Hepatocyte (in vitro differentiated cells): Measurements from ENCODE around the gene OLFM2. TPM values are rescaled to one million over a fixed set of nuclear protein-coding genes. Genes with fewer than 3 reads are reported as not detected.

Experiments
- DNase-seq: peaks from one replicate; pipeline ENCODE4 v3.0.0-alpha.2; 2016; ENCODE audit warnings: low spot score
- H2AFZ ChIP-seq: fragments of 200-600 bp; sonication (generic); 2 replicates; pipeline ENCODE4 v1.6.0; 2016; ENCODE audit warnings: antibody characterized with exemption, mild to moderate bottlenecking
- H3K27ac ChIP-seq: fragments of 200-600 bp; sonication (generic); 2 replicates; pipeline ENCODE4 v1.5.1; 2016; ENCODE audit warnings: mild to moderate bottlenecking
- H3K27me3 ChIP-seq: fragments of 200-600 bp; sonication (generic); 2 replicates; pipeline ENCODE4 v1.6.1; 2016
- H3K36me3 ChIP-seq: fragments of 200-600 bp; sonication (generic); replicated peaks from 2 replicates; pipeline ENCODE4 v1.5.1; 2016; ENCODE audit warnings: low read depth; ENCODE audit not compliant: insufficient read depth
- H3K4me1 ChIP-seq: fragments of 200-600 bp; sonication (generic); 2 replicates; pipeline ENCODE4 v1.5.1; 2016; ENCODE audit warnings: mild to moderate bottlenecking, moderate library complexity; ENCODE audit not compliant: insufficient read depth
- H3K4me2 ChIP-seq: fragments of 200-600 bp; sonication (generic); 2 replicates; pipeline ENCODE4 v1.6.0; 2016
- H3K4me3 ChIP-seq: fragments of 200-600 bp; sonication (generic); 2 replicates; pipeline ENCODE4 v1.5.1; 2016; ENCODE audit warnings: mild to moderate bottlenecking
- H3K79me2 ChIP-seq: fragments of 200-600 bp; sonication (generic); 2 replicates; pipeline ENCODE4 v1.6.0; 2017; ENCODE audit warnings: mild to moderate bottlenecking
- H3K9me2 ChIP-seq: fragments of 200-600 bp; sonication (generic); replicated peaks from 2 replicates; pipeline ENCODE4 v1.6.0; 2017; ENCODE audit warnings: mild to moderate bottlenecking; ENCODE audit not compliant: insufficient read depth
- H3K9me3 ChIP-seq: fragments of 200-600 bp; sonication (generic); 2 replicates; pipeline ENCODE4 v1.5.1; 2016; ENCODE audit warnings: low read depth, mild to moderate bottlenecking
- H4K20me1 ChIP-seq: fragments of 200-600 bp; sonication (generic); 2 replicates; pipeline ENCODE4 v1.6.0; 2016; ENCODE audit warnings: mild to moderate bottlenecking; ENCODE audit not compliant: insufficient read depth, poor library complexity, severe bottlenecking
- EZH2 ChIP-seq: fragments of 200-600 bp; sonication (generic); IDR thresholded peaks from 2 replicates; pipeline ENCODE4 v1.6.1; 2016; ENCODE audit warnings: antibody characterized with exemption, mild to moderate bottlenecking, borderline replicate concordance
- EZH2phosphoT487 ChIP-seq: fragments of 200-600 bp; sonication (generic); IDR thresholded peaks from one replicate; pipeline ENCODE4 v1.6.1; 2018; ENCODE audit warnings: antibody characterized with exemption, mild to moderate bottlenecking, low read depth, moderate library complexity; ENCODE audit not compliant: unreplicated experiment, severe bottlenecking
- WGBS: methylation state at CpG from one replicate; pipeline ENCODE4 v1.1.6; 2016; ENCODE audit warnings: low lambda C conversion rate; ENCODE audit errors: missing lambda C conversion rate; 5-methylcytosine and 5-hydroxymethylcytosine counted together
- polyA plus RNA-seq: library from polyadenylated mRNA; unstranded; fragments of >200 nt; fragmentation: Nextera tagmentation; extraction: Ambion mirVana; gene quantifications from 2 replicates; pipeline ENCODE4 v1.2.1, GENCODE V29; 2016
- total RNA-seq: library from RNA; depleted of rRNA; stranded (reverse); fragments of >200 nt; gene quantifications from 2 replicates; pipeline ENCODE4 v1.2.3, GENCODE V29; 2014
- TF ChIP-seq, protein P1 (sequence below): fragments of 200-600 bp; sonication (generic); IDR thresholded peaks from 2 replicates; pipeline ENCODE4 v1.5.1; 2016; ENCODE audit warnings: antibody characterized with exemption, mild to moderate bottlenecking; ENCODE audit not compliant: poor library complexity

OLFM2 gene
- total and polyA plus RNA-seq, 2 experiments from 2014 or later, result 33.1 to 36.5 TPM

- H2AFZ ChIP-seq, result no peak overlapping the region
- DNase-seq, result no peak
- H3K9me2 ChIP-seq, result no peaks in the 10 kb centered on the region
- no peaks in the 10 kb centered on the region for H3K9me3 ChIP-seq
- TF ChIP-seq EZH2, result no peak
- TF ChIP-seq EZH2phosphoT487, result no peak
- TF ChIP-seq, protein P1, sequence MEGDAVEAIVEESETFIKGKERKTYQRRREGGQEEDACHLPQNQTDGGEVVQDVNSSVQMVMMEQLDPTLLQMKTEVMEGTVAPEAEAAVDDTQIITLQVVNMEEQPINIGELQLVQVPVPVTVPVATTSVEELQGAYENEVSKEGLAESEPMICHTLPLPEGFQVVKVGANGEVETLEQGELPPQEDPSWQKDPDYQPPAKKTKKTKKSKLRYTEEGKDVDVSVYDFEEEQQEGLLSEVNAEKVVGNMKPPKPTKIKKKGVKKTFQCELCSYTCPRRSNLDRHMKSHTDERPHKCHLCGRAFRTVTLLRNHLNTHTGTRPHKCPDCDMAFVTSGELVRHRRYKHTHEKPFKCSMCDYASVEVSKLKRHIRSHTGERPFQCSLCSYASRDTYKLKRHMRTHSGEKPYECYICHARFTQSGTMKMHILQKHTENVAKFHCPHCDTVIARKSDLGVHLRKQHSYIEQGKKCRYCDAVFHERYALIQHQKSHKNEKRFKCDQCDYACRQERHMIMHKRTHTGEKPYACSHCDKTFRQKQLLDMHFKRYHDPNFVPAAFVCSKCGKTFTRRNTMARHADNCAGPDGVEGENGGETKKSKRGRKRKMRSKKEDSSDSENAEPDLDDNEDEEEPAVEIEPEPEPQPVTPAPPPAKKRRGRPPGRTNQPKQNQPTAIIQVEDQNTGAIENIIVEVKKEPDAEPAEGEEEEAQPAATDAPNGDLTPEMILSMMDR, result no peak
- no peak overlapping the region for H3K4me2 ChIP-seq
- H3K27ac ChIP-seq, result no peak overlapping the region
- no peaks in the 10 kb centered on the region for H3K27me3 ChIP-seq
- no peaks in the 10 kb centered on the region for H3K36me3 ChIP-seq
- H3K79me2 ChIP-seq, result no peaks in the 10 kb centered on the region
- H3K4me3 ChIP-seq, result no peak overlapping the region
- H3K4me1 ChIP-seq, result no peaks in the 10 kb centered on the region
- no peaks in the 10 kb centered on the region for H4K20me1 ChIP-seq
- 81% methylated on average over 13 of the region's 13 CpGs for WGBS
Observed at GRCh38 chr19:9875031-9875627, 61.2 kb downstream of the OLFM2 start.

DNA sequence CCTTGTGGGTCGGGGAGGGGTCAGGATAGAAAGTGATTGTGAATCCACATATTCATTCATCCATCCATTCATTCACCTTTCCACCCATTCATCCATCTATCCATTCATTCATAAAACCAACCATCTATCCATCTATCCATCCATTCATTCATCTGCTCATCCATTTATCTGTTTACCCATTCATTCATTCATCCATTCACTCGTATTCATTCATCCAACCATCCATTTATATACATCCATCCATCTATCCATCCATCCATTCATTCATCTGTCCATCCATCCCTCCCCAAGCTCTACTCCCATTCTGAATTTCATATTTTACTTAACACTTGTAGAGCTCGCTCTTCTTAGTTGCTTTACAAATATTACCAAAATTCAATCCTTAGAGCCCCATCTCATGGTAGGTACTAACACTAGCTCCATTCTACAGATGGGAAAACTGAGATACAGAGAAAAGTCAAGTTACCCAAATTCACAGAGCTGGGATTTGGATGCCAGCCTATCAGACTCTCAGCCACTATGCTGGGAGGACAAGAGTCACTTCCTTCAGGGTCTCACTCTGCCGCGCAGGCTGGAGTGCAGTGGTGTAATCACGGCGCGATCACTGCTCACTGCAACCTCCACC, 63.6 kb downstream of the OLFM2 start:
- Histone ChIP-seq H3K4me1 (no peaks in the 10 kb centered on the region), H2AFZ (no peak overlapping the region), H3K9me3 (no peaks in the 10 kb centered on the region), H3K79me2 (no peaks in the 10 kb centered on the region), H3K4me3 (no peak overlapping the region), H4K20me1 (no peaks in the 10 kb centered on the region), H3K4me2 (no peak overlapping the region), H3K27ac (no peak overlapping the region), H3K36me3 (no peaks in the 10 kb centered on the region), H3K9me2 (no peaks in the 10 kb centered on the region), H3K27me3 (no peaks in the 10 kb centered on the region)
- TF ChIP-seq EZH2phosphoT487 (no peak), EZH2 (no peak)
- TF ChIP-seq, protein P1, result no peak
- DNase-seq, result no peak
- WGBS, result 96% methylated on average over 8 of the region's 8 CpGs

- no peak for DNase-seq
- Histone ChIP-seq H2AFZ (no peak overlapping the region), H3K9me2 (no peaks in the 10 kb centered on the region), H3K9me3 (no peaks in the 10 kb centered on the region), H3K27me3 (no peaks in the 10 kb centered on the region), H3K79me2 (no peaks in the 10 kb centered on the region), H3K4me2 (no peak overlapping the region), H4K20me1 (no peaks in the 10 kb centered on the region), H3K27ac (no peak overlapping the region), H3K4me1 (no peaks in the 10 kb centered on the region), H3K36me3 (no peaks in the 10 kb centered on the region), H3K4me3 (no peak overlapping the region)
- no peak for TF ChIP-seq EZH2
- TF ChIP-seq, protein P1, result no peak
- no peak for TF ChIP-seq EZH2phosphoT487
- WGBS, result 45% methylated on average over 16 of the region's 16 CpGs
Observed at GRCh38 chr19:9871626-9872338, 64.5 kb downstream of the OLFM2 start.
